UCSD-AML1 (cell line): ENCODE results near the gene ARMH3.
"Not testable (repeated sequence)": the region's sequence is repeated elsewhere in the genome, so short reads cannot be mapped to it uniquely, and the experiment has no call there.

Source experiments
- DNase-seq: peaks from one replicate; lab custom pipeline; 2025; ENCODE audit not compliant: unreplicated experiment; lab: John Stamatoyannopoulos, UW

The ARMH3 gene

DNA sequence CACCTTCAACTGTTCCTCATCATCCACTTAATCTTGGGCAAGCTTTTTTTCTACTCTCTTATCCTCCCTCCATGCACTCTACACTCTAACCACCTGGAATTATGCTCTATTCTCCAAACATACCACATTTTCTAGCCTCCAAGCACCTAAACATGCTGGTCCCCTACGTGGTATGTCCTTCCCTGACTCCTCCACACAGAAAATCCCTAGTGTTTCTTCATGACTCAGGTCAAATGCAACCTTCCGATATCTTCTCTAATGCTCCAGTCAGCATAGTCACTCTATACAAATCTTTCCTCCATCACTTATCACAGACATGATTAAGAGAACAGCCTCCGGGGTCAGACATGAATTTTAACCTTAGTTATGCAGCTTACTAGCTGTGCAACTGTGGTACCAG is 68.8 kb downstream of the ARMH3 start:
- no peak for DNase-seq

DNA sequence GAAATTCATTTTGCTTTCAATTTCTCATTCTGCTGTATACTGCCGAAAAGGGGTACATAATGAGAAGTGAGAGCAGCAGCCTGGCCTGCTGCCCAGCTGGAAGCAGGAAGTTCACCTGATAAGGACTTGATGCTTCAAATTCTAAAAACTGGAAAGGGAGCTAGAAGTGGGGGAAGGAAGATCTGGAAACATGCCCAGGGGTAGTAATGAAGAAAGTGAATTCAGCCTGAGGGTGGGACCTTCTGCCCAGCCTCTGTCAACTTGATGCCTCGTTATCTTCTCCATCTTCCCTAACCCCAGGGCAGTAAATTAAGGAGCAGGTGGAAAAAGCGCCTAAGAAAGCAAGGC is 69.4 kb downstream of the ARMH3 start:
- DNase-seq: no peak

DNA sequence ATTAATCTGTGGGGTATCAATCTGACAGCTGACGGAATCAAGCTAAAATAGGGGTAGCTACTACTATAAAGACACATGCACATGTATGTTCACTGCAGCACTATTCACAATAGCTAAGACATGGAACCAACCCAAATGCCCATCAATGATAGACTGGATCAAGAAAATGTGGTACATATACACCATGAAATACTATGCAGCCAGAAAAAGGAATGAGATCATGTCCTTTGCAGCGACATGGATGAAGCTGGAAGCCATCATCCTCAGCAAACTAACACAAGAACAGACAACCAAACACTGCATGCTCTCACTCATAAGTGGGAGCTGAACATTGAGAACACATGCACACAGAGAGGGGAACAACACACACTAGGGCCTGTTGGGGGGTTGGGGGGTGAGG is 75.3 kb downstream of the ARMH3 start:
- not testable (repeated sequence) for DNase-seq

DNA sequence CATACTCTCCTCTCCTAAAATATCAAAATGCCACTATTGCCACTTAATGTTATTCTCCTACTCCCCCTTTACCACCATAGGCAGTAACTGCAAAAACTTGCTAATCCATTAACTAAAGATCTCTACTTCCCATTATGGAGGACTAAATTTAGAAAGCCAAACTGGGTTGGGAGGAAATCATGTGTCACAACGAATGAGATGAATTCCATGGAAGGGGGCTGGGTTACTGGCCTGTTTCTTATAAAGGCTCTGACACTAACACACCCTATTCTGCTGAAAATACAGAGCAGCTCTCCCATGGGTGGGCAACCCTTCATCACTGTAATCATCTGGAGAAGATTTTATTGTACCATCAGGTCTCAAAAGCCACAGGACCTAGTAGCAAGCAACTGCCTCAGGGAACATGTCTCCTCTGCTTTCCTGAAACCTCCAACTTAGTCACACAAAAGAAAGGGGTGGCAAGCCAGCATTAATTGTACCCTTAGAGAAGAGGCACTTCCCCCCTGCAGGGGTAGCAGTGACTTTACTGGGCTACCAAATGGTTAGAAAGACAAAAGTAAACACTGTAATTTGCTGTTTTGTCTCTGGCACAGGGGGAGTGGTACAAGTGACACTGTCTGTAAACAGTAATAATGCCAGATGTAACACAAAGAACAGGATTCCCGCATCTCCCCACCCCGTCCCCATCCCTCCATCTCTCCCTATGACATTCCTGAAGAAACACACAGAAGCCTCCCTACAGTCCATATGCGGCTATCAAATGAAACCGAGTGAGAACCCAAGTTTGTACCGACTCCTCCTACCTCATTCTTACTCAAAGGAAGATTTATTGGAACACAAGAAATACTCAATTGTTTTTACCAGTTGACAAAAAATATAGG is 81.6 kb downstream of the ARMH3 start:
- peak; percentile 26 for DNase-seq

DNA sequence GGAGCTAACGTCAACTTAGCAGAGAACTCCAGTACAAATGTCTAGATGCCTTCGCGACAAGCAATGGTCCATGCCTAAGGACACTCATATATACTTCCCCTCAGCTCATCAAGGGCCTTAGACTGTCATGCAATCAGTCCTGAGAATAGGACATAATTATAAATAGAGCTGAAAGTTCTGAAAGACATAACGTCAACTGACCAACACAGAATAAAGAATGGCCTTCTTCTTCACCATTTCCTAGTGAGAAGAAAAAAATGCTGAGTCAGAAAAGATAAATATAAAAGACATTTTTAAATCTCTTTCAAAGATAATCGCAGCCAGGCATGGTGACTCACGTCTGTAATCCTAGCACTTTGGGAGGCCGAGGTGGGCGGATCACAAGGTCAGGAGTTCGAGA is 83.2 kb downstream of the ARMH3 start:
- no peak for DNase-seq

DNA sequence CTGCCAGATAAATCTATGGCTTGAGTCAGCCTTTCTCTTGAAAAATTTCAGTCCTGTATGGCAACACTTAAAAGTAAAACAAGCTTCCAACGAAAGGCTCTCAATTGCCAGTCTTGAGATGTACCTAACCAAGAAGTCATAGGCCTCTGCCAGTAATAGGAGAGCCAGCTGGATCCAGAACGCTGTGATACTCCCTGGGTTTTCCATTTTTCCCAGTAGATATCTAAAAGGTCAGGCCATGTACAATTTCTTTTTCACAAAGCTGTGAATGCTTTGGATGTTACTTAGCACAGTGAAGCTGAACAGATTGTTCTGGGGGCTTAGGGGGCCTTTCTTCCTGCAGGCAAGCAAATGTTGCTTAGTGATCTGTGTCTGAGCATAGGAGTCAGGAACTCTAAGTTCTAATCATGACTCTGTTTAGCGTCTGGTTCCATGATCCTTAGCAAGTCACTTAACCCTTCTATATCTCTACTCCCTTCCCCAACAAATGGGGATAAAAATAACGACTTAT is 86.5 kb downstream of the ARMH3 start:
- no peak for DNase-seq

DNA sequence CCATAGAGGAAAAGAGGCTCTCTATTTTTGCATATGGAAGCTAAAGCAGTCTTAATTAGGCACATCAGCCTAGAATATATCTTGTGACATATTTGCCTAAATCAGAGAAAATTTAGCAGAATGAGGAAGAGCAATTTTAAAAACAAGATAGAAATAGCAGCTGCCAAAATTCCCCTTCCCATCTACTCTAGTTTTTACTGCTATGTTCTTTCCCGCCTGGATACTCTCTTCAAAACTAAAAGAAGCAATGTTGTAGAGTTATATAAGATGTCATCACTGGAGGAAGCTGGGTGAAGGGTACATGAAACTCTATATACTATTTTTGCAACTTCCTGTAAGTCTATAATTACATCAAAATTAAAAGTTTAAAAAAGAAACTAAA is 87.0 kb downstream of the ARMH3 start:
- no peak for DNase-seq

DNA sequence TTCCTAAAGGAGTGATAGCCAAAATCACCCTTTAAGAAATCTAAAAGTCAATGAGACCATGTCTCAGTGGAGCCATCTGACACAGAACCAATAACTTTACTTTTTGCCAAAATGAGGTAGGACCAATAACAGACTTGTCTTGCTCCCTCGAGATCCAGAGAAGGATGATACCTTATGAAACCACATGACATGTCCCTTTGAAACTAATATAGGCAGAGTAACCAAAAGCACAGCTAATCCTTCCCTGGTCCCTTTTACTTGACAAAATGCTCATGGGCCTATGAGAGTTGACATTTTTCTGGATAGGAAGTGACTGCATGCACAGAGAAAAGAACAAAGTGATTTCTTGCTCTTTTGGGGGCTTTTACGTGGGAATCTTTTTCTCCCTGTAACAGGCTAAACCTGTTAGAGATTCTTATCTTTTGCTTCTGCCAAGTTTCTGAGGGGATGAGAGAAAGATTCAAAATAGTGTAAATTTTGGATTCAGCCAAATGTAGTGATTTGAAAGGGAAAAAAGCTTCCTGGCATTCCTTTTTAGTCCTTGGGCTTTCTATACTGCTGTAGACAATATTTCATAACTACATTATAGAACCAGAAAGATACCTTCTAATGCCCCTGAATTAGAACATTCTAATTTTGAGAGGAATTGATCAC is 87.6 kb downstream of the ARMH3 start:
- no peak for DNase-seq

DNA sequence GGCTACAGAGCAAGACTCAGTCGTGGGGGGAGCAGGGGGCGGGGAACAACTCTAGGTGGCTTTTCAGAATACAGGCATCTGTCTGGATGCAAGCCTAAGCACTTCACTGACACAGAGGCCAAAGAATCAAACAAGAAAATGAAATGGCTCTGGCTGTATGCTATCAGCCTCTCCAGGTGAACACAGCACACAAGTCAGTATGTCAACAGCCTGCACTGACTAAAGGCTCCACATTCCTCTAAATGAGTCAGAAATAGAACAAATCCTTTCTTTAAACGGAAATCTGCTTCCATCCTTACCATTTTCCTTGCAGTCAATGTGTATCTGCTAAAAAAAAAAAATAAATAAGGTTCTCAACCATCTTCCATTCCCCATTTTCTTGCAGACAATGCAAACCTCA is 88.3 kb downstream of the ARMH3 start:
- no peak for DNase-seq

DNA sequence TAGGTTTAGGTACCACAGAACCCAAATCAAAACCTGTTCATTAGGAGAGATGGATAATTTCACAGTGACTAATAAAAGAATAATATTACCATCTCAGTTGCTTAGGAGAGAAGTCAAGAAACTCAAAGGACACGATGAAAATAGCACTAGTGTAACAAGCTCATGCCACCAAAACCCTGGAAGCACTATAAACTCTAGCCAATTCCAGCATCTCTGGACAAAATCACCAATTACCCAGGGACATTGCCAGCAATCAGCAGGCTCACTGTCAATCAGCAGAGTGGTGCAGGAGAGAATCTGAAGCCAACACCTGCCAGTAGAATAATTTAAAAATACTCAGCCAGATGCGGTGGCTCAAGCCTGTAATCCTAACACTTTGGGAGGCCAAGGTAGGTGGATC is 88.9 kb downstream of the ARMH3 start:
- DNase-seq: no peak

DNA sequence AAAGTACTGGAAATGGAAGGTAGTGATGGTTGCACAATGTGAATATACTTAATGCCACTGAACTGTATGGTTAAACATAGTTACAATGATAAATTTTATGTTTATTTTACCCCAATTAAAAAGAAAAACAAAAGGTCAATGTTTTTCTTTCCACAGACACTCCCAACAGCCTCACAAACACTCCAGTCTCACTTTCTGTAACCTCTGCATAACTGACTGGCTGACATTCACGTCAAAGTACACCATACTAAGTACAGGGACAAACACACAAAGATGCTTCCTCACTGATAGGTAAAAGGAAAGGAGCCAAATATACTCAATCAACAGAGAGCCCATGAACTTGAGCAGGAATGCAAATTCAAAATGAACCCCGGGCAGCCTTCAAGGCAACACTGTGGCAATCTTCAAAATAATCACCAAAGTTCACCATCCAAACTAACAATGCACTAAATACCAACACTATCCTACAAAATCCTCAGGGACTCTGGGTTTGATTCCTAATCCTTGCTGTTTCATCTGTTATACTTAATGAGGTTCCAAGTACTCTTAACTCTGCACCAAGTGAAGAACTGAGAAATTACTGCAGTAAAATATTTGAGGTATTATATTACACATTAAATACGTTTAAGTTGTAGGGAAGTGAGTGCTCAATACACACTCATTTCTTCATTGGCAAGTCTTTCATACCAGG is 90.8 kb downstream of the ARMH3 start:
- DNase-seq: no peak

DNA sequence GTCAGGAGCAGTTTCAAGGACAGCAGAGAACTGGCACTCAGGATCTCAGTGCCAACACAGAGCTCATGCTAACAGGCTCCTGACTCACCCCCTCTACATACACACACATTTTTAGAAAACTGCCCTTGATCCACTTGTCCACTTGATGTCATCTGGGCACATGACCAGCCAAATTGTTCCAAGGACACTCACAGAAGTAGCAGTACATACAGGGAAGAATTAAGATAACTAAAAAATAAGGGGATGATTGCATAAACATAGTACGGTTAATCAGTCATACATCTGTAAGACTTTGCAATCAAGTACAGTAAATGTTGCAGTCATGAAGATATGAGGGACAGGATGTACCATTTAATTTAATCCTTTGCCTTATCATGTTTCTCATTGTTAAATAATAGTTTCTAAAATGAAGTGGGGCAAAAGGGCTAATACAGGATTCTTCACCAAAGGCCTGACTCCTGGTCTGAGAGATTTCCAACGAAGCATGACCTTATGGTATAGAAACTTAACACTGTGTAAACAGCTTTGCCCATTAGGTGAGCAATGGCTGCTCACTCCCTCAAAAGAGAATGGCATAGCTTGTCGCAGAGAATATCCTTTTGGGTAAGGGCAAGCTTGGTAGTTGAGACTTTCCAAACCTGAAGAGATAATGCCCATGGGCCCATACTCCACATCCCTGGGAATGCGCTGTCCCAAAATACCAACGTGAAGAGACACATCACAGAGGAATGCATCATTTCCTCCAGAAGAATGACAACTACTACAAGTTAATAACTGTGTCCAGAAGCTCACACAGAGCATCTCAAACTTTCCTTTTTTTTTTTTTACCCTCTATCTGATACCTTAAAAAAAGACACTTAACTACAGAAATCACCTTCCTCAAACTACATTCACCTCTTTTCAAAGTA is 94.1 kb downstream of the ARMH3 start:
- DNase-seq: no peak

DNA sequence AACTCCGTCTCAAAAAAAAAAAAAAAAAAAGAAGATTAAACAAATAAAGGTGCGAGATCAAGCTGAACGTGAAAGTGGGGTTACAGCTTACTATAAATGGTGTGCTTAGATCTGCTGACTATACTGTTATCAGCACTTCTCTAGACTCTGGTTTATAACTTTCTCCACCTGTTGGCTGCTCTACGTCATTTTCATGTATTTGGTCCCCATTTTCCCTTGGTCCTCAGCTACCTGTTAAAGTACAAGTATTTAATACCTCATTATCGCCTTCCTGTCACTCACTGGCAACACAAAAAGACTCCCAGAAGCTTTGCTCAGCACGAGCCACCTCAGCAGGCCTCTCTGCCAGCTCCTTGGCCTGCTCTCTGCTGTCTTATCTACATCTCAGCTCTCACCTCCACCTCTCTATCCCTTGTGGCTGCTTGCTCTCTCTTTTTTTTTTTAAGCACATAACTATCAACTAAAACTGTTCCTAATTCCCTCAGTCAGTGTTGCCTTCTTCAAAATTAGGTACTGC is 95.0 kb downstream of the ARMH3 start:
- DNase-seq: no peak

DNA sequence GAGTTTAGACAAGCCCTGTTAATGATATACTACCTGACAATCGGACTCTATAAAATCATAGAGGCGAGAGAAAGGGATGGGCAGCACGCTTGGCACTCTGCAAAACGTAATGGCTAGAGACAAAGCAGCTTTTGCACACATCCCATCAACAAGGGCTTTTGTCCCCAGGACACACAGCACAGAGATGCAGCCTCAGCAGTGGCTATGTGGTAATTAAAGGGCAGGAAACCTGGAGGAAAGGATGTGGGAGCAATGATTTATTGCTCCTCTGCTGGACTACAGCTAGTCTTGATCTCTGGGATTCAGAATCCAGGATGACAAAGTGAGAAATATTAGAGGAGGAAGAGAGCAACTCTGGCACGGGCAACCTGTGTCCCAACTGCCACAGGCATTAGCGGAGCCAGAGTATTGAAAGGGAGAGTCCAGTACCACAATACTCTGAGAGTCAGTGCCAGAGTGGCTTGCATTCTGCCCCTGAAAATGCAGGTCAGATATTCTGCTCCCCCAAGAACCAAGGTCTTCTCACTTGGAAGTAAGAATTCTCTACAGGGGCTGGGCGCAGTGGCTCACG is 96.5 kb downstream of the ARMH3 start:
- DNase-seq: no peak

DNA sequence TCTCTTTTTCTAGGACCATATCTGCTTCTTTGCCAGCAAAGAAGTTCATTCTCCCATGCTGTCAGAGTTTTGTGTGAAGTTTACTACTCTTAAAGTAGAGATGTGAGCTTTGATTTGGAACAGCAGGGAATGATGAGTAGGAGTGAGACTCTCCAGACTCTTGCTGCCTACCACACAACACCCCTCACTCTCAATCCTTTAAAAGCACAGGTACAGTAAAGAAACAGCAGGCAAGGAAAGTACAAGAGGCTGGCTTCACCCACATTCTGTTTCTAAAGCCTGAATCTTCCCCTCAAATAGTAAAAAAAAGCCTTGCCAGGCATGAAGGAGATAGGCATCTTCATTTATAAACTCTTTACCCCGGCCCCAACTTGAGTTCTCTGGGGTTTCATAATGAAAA is 97.3 kb downstream of the ARMH3 start:
- no peak for DNase-seq

DNA sequence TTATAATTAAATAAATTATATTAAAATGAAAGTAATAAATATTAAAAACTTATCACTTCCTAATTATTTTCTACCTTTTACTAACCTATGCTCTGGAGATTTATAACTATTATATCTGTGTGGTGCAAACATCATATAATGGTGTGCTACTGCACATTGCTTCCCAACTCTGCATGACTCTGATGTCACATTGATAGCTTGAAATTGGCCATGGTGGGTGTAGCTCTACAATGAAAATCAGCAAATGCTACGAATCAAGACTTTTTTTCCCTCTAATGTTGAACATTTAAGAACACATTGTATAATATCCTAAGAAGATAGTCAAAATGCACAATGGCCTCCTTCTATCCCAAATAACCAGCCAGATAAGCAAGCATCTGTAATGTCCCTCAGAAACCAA is 99.1 kb downstream of the ARMH3 start:
- DNase-seq: no peak

DNA sequence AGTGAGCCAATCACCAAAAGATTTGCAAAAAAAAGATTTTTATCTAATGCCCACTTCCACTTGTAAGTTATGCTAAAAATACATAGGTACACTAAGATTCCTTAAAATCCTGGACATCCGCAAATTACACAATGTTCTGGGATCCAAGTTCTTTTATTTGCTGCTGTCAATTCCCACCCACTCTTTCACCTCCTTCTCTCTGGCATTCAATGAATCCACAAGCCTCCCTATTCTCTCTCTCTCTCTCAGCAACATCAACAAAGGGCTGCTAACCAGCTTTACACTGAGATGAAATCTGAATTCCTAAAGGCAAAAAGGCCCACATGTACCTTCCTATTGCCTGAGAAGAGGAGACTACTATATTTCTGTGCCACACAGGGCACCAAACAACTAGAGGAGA is 99.9 kb downstream of the ARMH3 start:
- DNase-seq: no peak

DNA sequence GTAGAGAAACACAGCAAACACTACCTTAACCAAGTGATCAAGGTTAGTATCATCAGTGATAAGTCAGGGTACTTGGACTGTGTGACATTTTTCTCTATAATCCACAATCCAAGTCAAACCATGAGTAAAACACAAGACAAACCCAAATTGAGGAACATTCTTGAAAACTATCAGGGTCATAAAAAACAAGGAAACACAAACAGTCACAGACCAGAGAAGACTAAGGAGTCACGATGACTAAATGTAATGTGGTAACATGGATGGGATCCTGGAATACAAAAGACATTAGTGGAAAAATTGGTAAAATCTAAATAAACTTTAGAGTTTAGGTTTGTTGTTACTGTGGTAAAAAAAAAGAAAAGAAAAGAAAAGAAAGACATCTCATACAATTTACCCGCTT is 103.8 kb downstream of the ARMH3 start:
- no peak for DNase-seq

DNA sequence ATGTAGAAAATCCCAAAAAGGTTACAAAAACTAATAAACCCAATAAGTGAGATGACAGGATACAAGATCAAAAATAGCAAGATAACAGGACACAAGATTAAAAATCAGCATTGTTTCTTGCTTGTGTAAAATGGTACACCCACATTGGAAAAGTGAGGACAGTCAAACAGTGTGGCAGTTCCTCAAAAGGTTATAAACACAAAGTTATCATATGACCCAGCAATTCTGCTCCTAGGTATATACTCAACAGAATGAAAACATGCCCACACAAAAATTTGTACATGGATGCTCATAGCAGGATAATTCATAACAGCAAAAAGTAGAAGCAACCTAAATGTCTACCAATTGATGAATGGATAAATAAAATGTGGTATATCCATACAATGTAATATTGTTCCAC is 105.8 kb downstream of the ARMH3 start:
- DNase-seq: no peak

DNA sequence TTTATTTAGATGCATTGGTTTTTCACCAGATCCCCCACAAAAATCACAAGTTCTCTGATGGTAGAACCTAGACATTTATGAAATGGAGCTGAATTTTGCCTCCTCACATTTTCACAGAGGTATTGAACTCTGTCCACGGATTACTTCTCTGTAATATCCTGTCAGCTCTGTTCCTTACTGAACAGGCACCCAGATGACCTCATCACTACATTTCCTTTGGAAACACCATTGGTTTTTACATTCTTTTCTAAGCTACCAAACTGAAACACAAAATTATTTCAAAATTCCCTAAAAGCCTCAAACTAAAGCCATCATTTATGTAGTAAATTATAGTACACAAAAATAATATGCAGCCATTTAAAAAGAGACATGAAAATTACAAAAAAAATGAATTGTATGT is 114.1 kb downstream of the ARMH3 start:
- DNase-seq: no peak
